Stimulated activated effector memory CD8-positive, alpha-beta T cell treated with anti-CD3 and anti-CD28 coated beads, Interleukin-12 subunit alpha, Interleukin-12 subunit beta, amount 100 ng/mL, for 72 hours (primary cell): ENCODE data around the gene ALDH3A1.
A peak's percentile ranks its signal among the peaks of the same experiment; 100 is the strongest.

Experiments
- ATAC-seq: fragments of 150-1000 bp; cut with Tn5 transposase; 2 replicates; pipeline ENCODE4 v1.10.0; 2021
- DNase-seq, 2 donors: peaks; one replicate each; pipeline ENCODE4 v3.0.0; 2021 to 2022; ENCODE audit warnings: low spot score in 2 of 2
- H3K27ac Mint-ChIP-seq: one replicate; pipeline ENCODE4 v1.8.0; 2022; ENCODE audit warnings: mild to moderate bottlenecking, mixed read lengths
- H3K36me3 Mint-ChIP-seq: one replicate; pipeline ENCODE4 v1.8.0; 2022; ENCODE audit warnings: mild to moderate bottlenecking, mixed read lengths
- H3K4me1 Mint-ChIP-seq: one replicate; pipeline ENCODE4 v1.8.0; 2022; ENCODE audit warnings: mixed read lengths
- H3K4me3 Mint-ChIP-seq: one replicate; pipeline ENCODE4 v1.8.0; 2022; ENCODE audit warnings: mild to moderate bottlenecking, mixed read lengths
- H3K9me3 Mint-ChIP-seq: one replicate; pipeline ENCODE4 v1.8.0; 2022; ENCODE audit warnings: mixed read lengths

Gene ALDH3A1

GRCh38 chr17:19708431-19709175 lies 39.5 kb downstream of the ALDH3A1 start:
- H3K4me3 Mint-ChIP-seq = no peak overlapping the region
- ATAC-seq = no peak
- H3K4me1 Mint-ChIP-seq = no peaks in the 10 kb centered on the region
- no peaks in the 10 kb centered on the region for H3K9me3 Mint-ChIP-seq
- no peak overlapping the region for H3K27ac Mint-ChIP-seq
- H3K36me3 Mint-ChIP-seq = no peaks in the 10 kb centered on the region
- no peak for DNase-seq

GRCh38 chr17:19707728-19708221 lies 40.3 kb downstream of the ALDH3A1 start:
- peak; percentile 15 for ATAC-seq

GRCh38 chr17:19706791-19707727 lies 41.0 kb downstream of the ALDH3A1 start:
- peak; percentile 11 for ATAC-seq

More at GRCh38 chr17:19707728-19708221, 40.3 kb downstream of the ALDH3A1 start:
- no peaks in the 10 kb centered on the region for H3K36me3 Mint-ChIP-seq
- H3K4me3 Mint-ChIP-seq = no peak overlapping the region
- no peak overlapping the region for H3K27ac Mint-ChIP-seq
- no peak for DNase-seq
- no peaks in the 10 kb centered on the region for H3K4me1 Mint-ChIP-seq
- no peaks in the 10 kb centered on the region for H3K9me3 Mint-ChIP-seq

GRCh38 chr17:19705771-19706770 lies 42.0 kb downstream of the ALDH3A1 start:
- Mint-ChIP-seq H3K4me3 (no peak overlapping the region), H3K9me3 (no peaks in the 10 kb centered on the region)

More at GRCh38 chr17:19706791-19707727, 41.0 kb downstream of the ALDH3A1 start:
- Mint-ChIP-seq H3K4me3 (no peak overlapping the region), H3K9me3 (no peaks in the 10 kb centered on the region), H3K4me1 (no peaks in the 10 kb centered on the region), H3K27ac (no peak overlapping the region), H3K36me3 (no peaks in the 10 kb centered on the region)
- no peak for DNase-seq

GRCh38 chr17:19705201-19705600 lies 42.9 kb downstream of the ALDH3A1 start:
- DNase-seq = no peak
- no peaks in the 10 kb centered on the region for H3K4me1 Mint-ChIP-seq
- no peaks in the 10 kb centered on the region for H3K9me3 Mint-ChIP-seq
- ATAC-seq = no peak
- no peak overlapping the region for H3K4me3 Mint-ChIP-seq
- no peak overlapping the region for H3K27ac Mint-ChIP-seq
- no peaks in the 10 kb centered on the region for H3K36me3 Mint-ChIP-seq

More at GRCh38 chr17:19705771-19706770, 42.0 kb downstream of the ALDH3A1 start:
- ATAC-seq (no peak), DNase-seq (no peak)
- Mint-ChIP-seq H3K4me1 (no peaks in the 10 kb centered on the region), H3K36me3 (no peaks in the 10 kb centered on the region), H3K27ac (no peak overlapping the region)

GRCh38 chr17:19703828-19704613 lies 44.1 kb downstream of the ALDH3A1 start:
- DNase-seq = no peak
- H3K4me3 Mint-ChIP-seq = no peak overlapping the region
- no peak for ATAC-seq
- no peak overlapping the region for H3K27ac Mint-ChIP-seq
- H3K9me3 Mint-ChIP-seq = no peaks in the 10 kb centered on the region
- no peaks in the 10 kb centered on the region for H3K4me1 Mint-ChIP-seq
- no peaks in the 10 kb centered on the region for H3K36me3 Mint-ChIP-seq

GRCh38 chr17:19703106-19703827 lies 44.8 kb downstream of the ALDH3A1 start:
- H3K9me3 Mint-ChIP-seq = no peaks in the 10 kb centered on the region
- no peak for ATAC-seq
- no peaks in the 10 kb centered on the region for H3K36me3 Mint-ChIP-seq
- no peak overlapping the region for H3K4me3 Mint-ChIP-seq
- H3K27ac Mint-ChIP-seq = no peak overlapping the region
- DNase-seq = no peak
- no peaks in the 10 kb centered on the region for H3K4me1 Mint-ChIP-seq

- no peak for DNase-seq
- H3K9me3 Mint-ChIP-seq = no peaks in the 10 kb centered on the region
- H3K27ac Mint-ChIP-seq = no peak overlapping the region
- H3K4me1 Mint-ChIP-seq = no peaks in the 10 kb centered on the region
- H3K4me3 Mint-ChIP-seq = no peak overlapping the region
- no peaks in the 10 kb centered on the region for H3K36me3 Mint-ChIP-seq
- no peak for ATAC-seq
Observed at GRCh38 chr17:19702217-19702641, 45.9 kb downstream of the ALDH3A1 start.
